ENCODE measurements around the gene FAM163B. TPM values are rescaled to one million over a fixed set of nuclear protein-coding genes. Genes with fewer than 3 reads are reported as not detected.

The FAM163B gene
- total and polyA plus RNA-seq, 2 donors from 2014 or later: 0.54 TPM; not detected in 1

DNA sequence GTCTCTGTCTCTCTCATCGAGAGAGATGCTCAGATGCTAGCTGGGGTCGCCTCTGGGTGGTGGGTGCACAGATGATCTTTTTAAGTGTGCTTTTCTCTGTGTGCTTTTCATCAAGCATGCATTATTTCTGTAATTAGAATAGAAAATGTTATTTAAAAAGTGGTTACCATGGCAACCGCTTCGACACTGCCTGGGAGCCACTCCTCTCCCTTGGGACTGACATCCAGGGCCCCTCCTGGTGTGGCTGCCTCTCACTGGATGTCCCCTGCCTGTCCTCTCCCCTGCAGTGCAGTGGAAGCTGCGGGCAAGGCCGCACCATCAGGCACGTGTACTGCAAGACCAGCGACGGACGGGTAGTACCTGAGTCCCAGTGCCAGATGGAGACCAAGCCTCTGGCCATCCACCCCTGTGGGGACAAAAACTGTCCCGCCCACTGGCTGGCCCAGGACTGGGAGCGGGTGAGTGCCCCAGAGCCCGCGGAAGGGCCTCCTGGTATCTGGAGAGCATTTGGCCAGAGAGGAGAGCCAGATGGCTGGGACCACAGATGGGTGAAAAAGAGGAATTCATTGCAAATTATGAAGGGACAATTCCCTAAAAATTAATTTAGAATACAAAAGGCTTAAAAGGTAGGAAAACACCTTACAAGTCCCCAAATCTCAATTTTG is 39.9 kb downstream of the FAM163B start:
- no peak for FAIRE-seq
- Histone ChIP-seq H3K9me3 (ENCODE audit: control insufficient read depth in 2 of 3, insufficient read depth in 1 of 3, low read length in 3 of 3) (no peaks in the 10 kb centered on the region), H3K9ac (ENCODE audit: low read length in 3 of 3) (no peak overlapping the region), H3K4me3 (ENCODE audit: low read length in 3 of 3) (no peak overlapping the region), H3K27me3 (ENCODE audit: control insufficient read depth, insufficient read depth, low read length) (no peaks in the 10 kb centered on the region), H3K36me3 (ENCODE audit: control insufficient read depth in 2 of 3, insufficient read depth in 3 of 3, low read length in 3 of 3) (no peaks in the 10 kb centered on the region), H3K27ac (ENCODE audit: low read depth in 2 of 2, low read length in 2 of 2) (no peak overlapping the region), H3K4me1 (ENCODE audit: control insufficient read depth in 2 of 3, insufficient read depth in 2 of 3, low read depth in 1 of 3, low read length in 3 of 3) (peaks cover 0 to 3% (median 0%) of the 10 kb centered on the region in 3 donors)
- no peak for DNase-seq
- intact Hi-C loops (cut with DNase I): no loop called here
- TF ChIP-seq, protein P1, sequence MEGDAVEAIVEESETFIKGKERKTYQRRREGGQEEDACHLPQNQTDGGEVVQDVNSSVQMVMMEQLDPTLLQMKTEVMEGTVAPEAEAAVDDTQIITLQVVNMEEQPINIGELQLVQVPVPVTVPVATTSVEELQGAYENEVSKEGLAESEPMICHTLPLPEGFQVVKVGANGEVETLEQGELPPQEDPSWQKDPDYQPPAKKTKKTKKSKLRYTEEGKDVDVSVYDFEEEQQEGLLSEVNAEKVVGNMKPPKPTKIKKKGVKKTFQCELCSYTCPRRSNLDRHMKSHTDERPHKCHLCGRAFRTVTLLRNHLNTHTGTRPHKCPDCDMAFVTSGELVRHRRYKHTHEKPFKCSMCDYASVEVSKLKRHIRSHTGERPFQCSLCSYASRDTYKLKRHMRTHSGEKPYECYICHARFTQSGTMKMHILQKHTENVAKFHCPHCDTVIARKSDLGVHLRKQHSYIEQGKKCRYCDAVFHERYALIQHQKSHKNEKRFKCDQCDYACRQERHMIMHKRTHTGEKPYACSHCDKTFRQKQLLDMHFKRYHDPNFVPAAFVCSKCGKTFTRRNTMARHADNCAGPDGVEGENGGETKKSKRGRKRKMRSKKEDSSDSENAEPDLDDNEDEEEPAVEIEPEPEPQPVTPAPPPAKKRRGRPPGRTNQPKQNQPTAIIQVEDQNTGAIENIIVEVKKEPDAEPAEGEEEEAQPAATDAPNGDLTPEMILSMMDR (IDR thresholded peaks at IDR 0.05; ENCODE audit: borderline replicate concordance, extremely low read depth, insufficient read depth): no peak

DNA sequence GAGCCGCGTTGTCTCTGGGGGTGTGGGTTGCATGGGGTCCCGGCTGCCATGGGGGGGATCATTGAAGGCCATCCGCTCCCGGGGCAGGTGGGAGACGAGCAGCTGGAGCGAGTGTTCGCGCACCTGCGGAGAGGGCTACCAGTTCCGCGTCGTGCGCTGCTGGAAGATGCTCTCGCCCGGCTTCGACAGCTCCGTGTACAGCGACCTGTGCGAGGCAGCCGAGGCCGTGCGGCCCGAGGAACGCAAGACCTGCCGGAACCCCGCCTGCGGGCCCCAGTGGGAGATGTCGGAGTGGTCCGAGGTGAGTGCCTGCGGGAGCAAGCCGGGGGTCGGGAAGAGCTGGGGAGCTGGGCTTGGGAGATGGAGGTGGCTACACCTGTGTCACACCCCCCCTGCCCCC is 41.0 kb downstream of the FAM163B start:
- intact Hi-C loops (cut with DNase I): no loop called here
- H3K27me3 ChIP-seq (ENCODE audit: control insufficient read depth, insufficient read depth, low read length): no peaks in the 10 kb centered on the region
- no peak overlapping the region for H3K4me3 ChIP-seq (ENCODE audit: low read length in 3 of 3)
- TF ChIP-seq, protein P1 (IDR thresholded peaks at IDR 0.05; ENCODE audit: borderline replicate concordance, extremely low read depth, insufficient read depth): no peak
- no peak for DNase-seq
- H3K36me3 ChIP-seq (ENCODE audit: control insufficient read depth in 2 of 3, insufficient read depth in 3 of 3, low read length in 3 of 3): no peaks in the 10 kb centered on the region
- H3K9me3 ChIP-seq (ENCODE audit: control insufficient read depth in 2 of 3, insufficient read depth in 1 of 3, low read length in 3 of 3): no peaks in the 10 kb centered on the region
- no peak for FAIRE-seq
- H3K9ac ChIP-seq (ENCODE audit: low read length in 3 of 3): no peak overlapping the region
- peaks cover 0 to 3% (median 0%) of the 10 kb centered on the region in 3 donors for H3K4me1 ChIP-seq (ENCODE audit: control insufficient read depth in 2 of 3, insufficient read depth in 2 of 3, low read depth in 1 of 3, low read length in 3 of 3)
- no peak overlapping the region for H3K27ac ChIP-seq (ENCODE audit: low read depth in 2 of 2, low read length in 2 of 2)

DNA sequence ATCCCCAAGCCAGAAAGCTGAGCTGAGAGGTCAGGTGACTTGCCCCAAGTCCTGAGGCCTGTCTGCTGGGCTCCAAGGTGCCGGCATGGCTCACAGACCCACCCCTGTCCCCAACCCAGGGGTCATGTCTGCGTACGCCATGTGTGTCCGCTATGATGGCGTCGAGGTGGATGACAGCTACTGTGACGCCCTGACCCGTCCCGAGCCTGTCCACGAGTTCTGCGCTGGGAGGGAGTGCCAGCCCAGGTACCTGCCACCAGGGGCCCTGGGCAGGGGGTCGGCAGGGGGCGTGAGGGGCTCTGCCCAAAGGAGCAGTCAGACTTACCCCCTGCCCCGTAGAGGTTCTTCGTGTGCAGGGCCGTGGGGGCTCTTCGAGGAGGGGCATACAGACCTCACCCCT is 42.4 kb downstream of the FAM163B start:
- intact Hi-C loops (cut with DNase I): no loop called here
- Histone ChIP-seq H3K27me3 (ENCODE audit: control insufficient read depth, insufficient read depth, low read length) (no peaks in the 10 kb centered on the region), H3K27ac (ENCODE audit: low read depth in 2 of 2, low read length in 2 of 2) (no peak overlapping the region), H3K4me1 (ENCODE audit: control insufficient read depth in 2 of 3, insufficient read depth in 2 of 3, low read depth in 1 of 3, low read length in 3 of 3) (peaks cover 0 to 6% (median 0%) of the 10 kb centered on the region in 3 donors), H3K4me3 (ENCODE audit: low read length in 3 of 3) (no peak overlapping the region), H3K36me3 (ENCODE audit: control insufficient read depth in 2 of 3, insufficient read depth in 3 of 3, low read length in 3 of 3) (no peaks in the 10 kb centered on the region), H3K9ac (ENCODE audit: low read length in 3 of 3) (no peak overlapping the region), H3K9me3 (ENCODE audit: control insufficient read depth in 2 of 3, insufficient read depth in 1 of 3, low read length in 3 of 3) (no peaks in the 10 kb centered on the region)
- FAIRE-seq (no peak), DNase-seq (no peak)
- TF ChIP-seq, protein P1 (IDR thresholded peaks at IDR 0.05; ENCODE audit: borderline replicate concordance, extremely low read depth, insufficient read depth): no peak

DNA sequence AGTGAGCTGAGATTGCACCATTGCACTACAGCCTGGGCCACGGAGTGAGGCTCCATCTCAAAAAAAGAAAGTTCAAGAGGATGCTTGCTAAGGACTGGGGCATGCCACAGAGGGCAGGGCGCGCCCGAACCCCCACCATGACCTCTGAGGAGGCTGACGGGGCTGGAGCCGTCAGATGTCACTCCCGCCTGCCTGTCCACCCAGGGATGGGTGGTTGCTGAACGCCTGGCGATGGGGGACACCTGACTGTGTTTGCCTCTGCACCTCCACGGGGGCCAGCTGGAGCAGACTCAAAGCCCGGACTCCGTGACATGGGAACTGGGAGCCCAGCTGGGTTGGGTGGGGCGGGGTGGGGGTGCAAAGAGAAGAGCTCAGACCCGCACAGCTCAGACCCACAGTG is 42.8 kb downstream of the FAM163B start:
- Histone ChIP-seq H3K36me3 (ENCODE audit: control insufficient read depth in 2 of 3, insufficient read depth in 3 of 3, low read length in 3 of 3) (no peaks in the 10 kb centered on the region), H3K27ac (ENCODE audit: low read depth in 2 of 2, low read length in 2 of 2) (no peak overlapping the region), H3K4me3 (ENCODE audit: low read length in 3 of 3) (no peak overlapping the region), H3K9me3 (ENCODE audit: control insufficient read depth in 2 of 3, insufficient read depth in 1 of 3, low read length in 3 of 3) (no peaks in the 10 kb centered on the region), H3K4me1 (ENCODE audit: control insufficient read depth in 2 of 3, insufficient read depth in 2 of 3, low read depth in 1 of 3, low read length in 3 of 3) (peaks cover 0 to 6% (median 0%) of the 10 kb centered on the region in 3 donors), H3K27me3 (ENCODE audit: control insufficient read depth, insufficient read depth, low read length) (no peaks in the 10 kb centered on the region), H3K9ac (ENCODE audit: low read length in 3 of 3) (no peak overlapping the region)
- DNase-seq: no peak
- no peak for FAIRE-seq
- TF ChIP-seq, protein P1 (IDR thresholded peaks at IDR 0.05; ENCODE audit: borderline replicate concordance, extremely low read depth, insufficient read depth): no peak
- intact Hi-C loops (cut with DNase I): no loop called here

All from kidney (tissue), 14 donors.